ENCODE data around the gene SLC22A23.

The SLC22A23 gene

GRCh38 chr6:3314621-3315467 lies 142.0 kb downstream of the SLC22A23 start:
- no peak for DNase-seq

- no peak for DNase-seq
These were observed 142.7 kb downstream of the SLC22A23 start for GRCh38 chr6:3314176-3314575.

- DNase-seq, result no peak
These were observed 144.1 kb downstream of the SLC22A23 start for GRCh38 chr6:3312604-3313231.

- no peak for DNase-seq
These were observed 145.0 kb downstream of the SLC22A23 start for GRCh38 chr6:3311826-3312225.

- no peak for DNase-seq
These were observed 146.1 kb downstream of the SLC22A23 start for GRCh38 chr6:3310703-3311102.

- DNase-seq, result no peak
These were observed 146.8 kb downstream of the SLC22A23 start for GRCh38 chr6:3310051-3310448.

GRCh38 chr6:3309391-3310050 lies 147.3 kb downstream of the SLC22A23 start:
- DNase-seq, result no peak

GRCh38 chr6:3308106-3308505 lies 148.7 kb downstream of the SLC22A23 start:
- DNase-seq, result no peak

- no peak for DNase-seq
These were observed 149.4 kb downstream of the SLC22A23 start for GRCh38 chr6:3307436-3307835.

GRCh38 chr6:3306848-3307247 lies 150.0 kb downstream of the SLC22A23 start:
- DNase-seq, result no peak

- DNase-seq, result no peak
These were observed 151.0 kb downstream of the SLC22A23 start for GRCh38 chr6:3305831-3306230.

- DNase-seq, result no peak
These were observed 151.7 kb downstream of the SLC22A23 start for GRCh38 chr6:3305216-3305565.

GRCh38 chr6:3304500-3305215 lies 152.2 kb downstream of the SLC22A23 start:
- DNase-seq, result no peak

- no peak for DNase-seq
These were observed 152.9 kb downstream of the SLC22A23 start for GRCh38 chr6:3303795-3304411.

- DNase-seq, result no peak
These were observed 155.3 kb downstream of the SLC22A23 start for GRCh38 chr6:3301506-3301905.

GRCh38 chr6:3299221-3299620 lies 157.6 kb downstream of the SLC22A23 start:
- DNase-seq, result no peak

GRCh38 chr6:3297909-3298308 lies 158.9 kb downstream of the SLC22A23 start:
- no peak for DNase-seq

GRCh38 chr6:3297006-3297405 lies 159.8 kb downstream of the SLC22A23 start:
- DNase-seq, result no peak

GRCh38 chr6:3296537-3296936 lies 160.3 kb downstream of the SLC22A23 start:
- DNase-seq, result no peak

GRCh38 chr6:3296078-3296477 lies 160.8 kb downstream of the SLC22A23 start:
- DNase-seq, result no peak

GRCh38 chr6:3294921-3295871 lies 161.7 kb downstream of the SLC22A23 start:
- no peak for DNase-seq

GRCh38 chr6:3294396-3294795 lies 162.5 kb downstream of the SLC22A23 start:
- no peak for DNase-seq

All from CD4-positive, alpha-beta T cell treated with Interleukin-1 beta for 1 hour (primary cell).